ENCODE results near the gene RNGTT.
"Not testable (repeated sequence)": the region's sequence is repeated elsewhere in the genome, so short reads cannot be mapped to it uniquely, and the experiment has no call there.

Gene RNGTT

GRCh38 chr6:88933521-88933920, 29.9 kb downstream of the RNGTT start:
- no peak overlapping the region for H3K27ac Mint-ChIP-seq
- peaks cover 82% of the 10 kb centered on the region for H3K36me3 Mint-ChIP-seq
- no peaks in the 10 kb centered on the region for H3K27me3 Mint-ChIP-seq
- peaks cover 32% of the 10 kb centered on the region for H3K9me3 Mint-ChIP-seq
- ATAC-seq = no peak
- H3K4me1 Mint-ChIP-seq = no peaks in the 10 kb centered on the region
- no peak overlapping the region for H3K4me3 Mint-ChIP-seq

GRCh38 chr6:88932019-88932418, 31.4 kb downstream of the RNGTT start:
- H3K4me1 Mint-ChIP-seq, ATAC-seq, H3K27ac Mint-ChIP-seq, H3K4me3 Mint-ChIP-seq, H3K27me3 Mint-ChIP-seq: not testable (repeated sequence)
- H3K9me3 Mint-ChIP-seq = peaks cover 25% of the 10 kb centered on the region
- peaks cover 67% of the 10 kb centered on the region for H3K36me3 Mint-ChIP-seq

GRCh38 chr6:88922775-88923548, 40.5 kb downstream of the RNGTT start:
- Mint-ChIP-seq H3K4me3 (no peak overlapping the region), H3K9me3 (no peaks in the 10 kb centered on the region), H3K27me3 (no peaks in the 10 kb centered on the region), H3K27ac (no peak overlapping the region), H3K36me3 (peaks cover 37% of the 10 kb centered on the region), H3K4me1 (no peaks in the 10 kb centered on the region)
- ATAC-seq = no peak

- H3K27ac Mint-ChIP-seq = no peak overlapping the region
- H3K9me3 Mint-ChIP-seq = no peaks in the 10 kb centered on the region
- peaks cover 5% of the 10 kb centered on the region for H3K4me1 Mint-ChIP-seq
- H3K27me3 Mint-ChIP-seq = no peaks in the 10 kb centered on the region
- H3K36me3 Mint-ChIP-seq = peaks cover 39% of the 10 kb centered on the region
- peak; percentile 54 for ATAC-seq
- no peak overlapping the region for H3K4me3 Mint-ChIP-seq
Measured at GRCh38 chr6:88921734-88922133, 41.7 kb downstream of the RNGTT start.

GRCh38 chr6:88920774-88921733, 42.4 kb downstream of the RNGTT start:
- Mint-ChIP-seq H3K36me3 (peaks cover 37% of the 10 kb centered on the region), H3K4me1 (peaks cover 5% of the 10 kb centered on the region), H3K4me3 (no peak overlapping the region), H3K9me3 (no peaks in the 10 kb centered on the region), H3K27me3 (no peaks in the 10 kb centered on the region), H3K27ac (no peak overlapping the region)
- no peak for ATAC-seq

GRCh38 chr6:88920088-88920487, 43.3 kb downstream of the RNGTT start:
- ATAC-seq = peak; percentile 56
- peaks cover 38% of the 10 kb centered on the region for H3K36me3 Mint-ChIP-seq

GRCh38 chr6:88919032-88919431, 44.4 kb downstream of the RNGTT start:
- Mint-ChIP-seq H3K27me3 (no peaks in the 10 kb centered on the region), H3K36me3 (peaks cover 42% of the 10 kb centered on the region), H3K9me3 (peaks cover 3% of the 10 kb centered on the region), H3K4me1 (peaks cover 16% of the 10 kb centered on the region), H3K4me3 (no peak overlapping the region), H3K27ac (no peak overlapping the region)
- no peak for ATAC-seq

More at GRCh38 chr6:88920088-88920487, 43.3 kb downstream of the RNGTT start:
- H3K4me1 Mint-ChIP-seq = peaks cover 6% of the 10 kb centered on the region
- peaks cover 3% of the 10 kb centered on the region for H3K9me3 Mint-ChIP-seq
- no peaks in the 10 kb centered on the region for H3K27me3 Mint-ChIP-seq
- no peak overlapping the region for H3K27ac Mint-ChIP-seq
- H3K4me3 Mint-ChIP-seq = no peak overlapping the region

GRCh38 chr6:88916615-88917208, 46.7 kb downstream of the RNGTT start:
- no peak overlapping the region for H3K27ac Mint-ChIP-seq
- ATAC-seq = no peak
- peaks cover 37% of the 10 kb centered on the region for H3K36me3 Mint-ChIP-seq
- no peak overlapping the region for H3K4me3 Mint-ChIP-seq
- no peaks in the 10 kb centered on the region for H3K27me3 Mint-ChIP-seq
- H3K4me1 Mint-ChIP-seq = peaks cover 39% of the 10 kb centered on the region
- peaks cover 3% of the 10 kb centered on the region for H3K9me3 Mint-ChIP-seq

GRCh38 chr6:88914895-88915598, 48.4 kb downstream of the RNGTT start:
- no peak overlapping the region for H3K4me3 Mint-ChIP-seq
- no peaks in the 10 kb centered on the region for H3K27me3 Mint-ChIP-seq

GRCh38 chr6:88914180-88914579, 49.2 kb downstream of the RNGTT start:
- ATAC-seq = no peak
- H3K9me3 Mint-ChIP-seq = peaks cover 3% of the 10 kb centered on the region
- H3K4me3 Mint-ChIP-seq = no peak overlapping the region
- H3K27ac Mint-ChIP-seq = no peak overlapping the region
- H3K36me3 Mint-ChIP-seq = peaks cover 52% of the 10 kb centered on the region
- H3K4me1 Mint-ChIP-seq = peaks cover 65% of the 10 kb centered on the region
- no peaks in the 10 kb centered on the region for H3K27me3 Mint-ChIP-seq

More at GRCh38 chr6:88914895-88915598, 48.4 kb downstream of the RNGTT start:
- Mint-ChIP-seq H3K4me1 (peaks cover 56% of the 10 kb centered on the region), H3K27ac (no peak overlapping the region), H3K9me3 (peaks cover 3% of the 10 kb centered on the region), H3K36me3 (peaks cover 46% of the 10 kb centered on the region)
- no peak for ATAC-seq

GRCh38 chr6:88913471-88913870, 49.9 kb downstream of the RNGTT start:
- no peaks in the 10 kb centered on the region for H3K27me3 Mint-ChIP-seq
- ATAC-seq = no peak
- no peak overlapping the region for H3K27ac Mint-ChIP-seq
- H3K36me3 Mint-ChIP-seq = peaks cover 52% of the 10 kb centered on the region
- no peak overlapping the region for H3K4me3 Mint-ChIP-seq
- peaks cover 3% of the 10 kb centered on the region for H3K9me3 Mint-ChIP-seq
- peaks cover 68% of the 10 kb centered on the region for H3K4me1 Mint-ChIP-seq

- Mint-ChIP-seq H3K4me1 (peaks cover 70% of the 10 kb centered on the region), H3K9me3 (peaks cover 10% of the 10 kb centered on the region), H3K27me3 (no peaks in the 10 kb centered on the region), H3K4me3 (no peak overlapping the region), H3K27ac (no peak overlapping the region), H3K36me3 (peaks cover 60% of the 10 kb centered on the region)
- ATAC-seq = no peak
Measured at GRCh38 chr6:88910922-88911778, 52.3 kb downstream of the RNGTT start.

GRCh38 chr6:88908598-88909548, 54.5 kb downstream of the RNGTT start:
- H3K4me3 Mint-ChIP-seq = no peak overlapping the region
- H3K27me3 Mint-ChIP-seq = no peaks in the 10 kb centered on the region
- ATAC-seq = no peak
- H3K9me3 Mint-ChIP-seq = peaks cover 7% of the 10 kb centered on the region
- H3K27ac Mint-ChIP-seq = no peak overlapping the region
- peaks cover 57% of the 10 kb centered on the region for H3K4me1 Mint-ChIP-seq
- H3K36me3 Mint-ChIP-seq = peaks cover 57% of the 10 kb centered on the region

Data from stimulated activated memory B cell treated with anti-CD40 and anti-IgM and Interleukin-4, amounts not matched to agents 10 μg/mL and 1 μg/mL and 100 μg/mL, for 72 hours (primary cell).